HepG2 (cell line): ENCODE results near the gene TJP1. TPM values are rescaled to one million over a fixed set of nuclear protein-coding genes. Genes with fewer than 3 reads are reported as not detected.

Source experiments
- ATAC-seq: fragments of 200-7000 bp; cut with Tn5 transposase; 3 replicates; pipeline ENCODE4 v1.9.1; 2020; ENCODE audit warnings: mild to moderate bottlenecking, moderate library complexity
- BruUV-seq: library from RNA; stranded (reverse); fragments of 400-500 nt; replicated peaks from 2 replicates; lab custom pipeline; 2021; lab: Mats Ljungman, UMichigan
- CTCF ChIA-PET: fragments of 300-600 bp; formaldehyde crosslinking; extraction: SDS; loops from one replicate; lab custom pipeline; 2021; ENCODE audit warnings: low total read pairs, inconsistent platforms, low intra/inter-chr PET ratio; lab: Yijun Ruan, JAX
- POLR2A ChIA-PET: fragments of 350-600 bp; sonication (Branson Sonifier 250); formaldehyde crosslinking; loops from one replicate; lab custom pipeline; 2020; ENCODE audit warnings: antibody characterized with exemption, inconsistent platforms; lab: Yijun Ruan, JAX
- DNase-seq: peaks from one replicate; pipeline ENCODE4 v3.0.0-alpha.2; 2015; ENCODE audit warnings: low spot score
- FAIRE-seq: peaks from 3 replicates; lab custom pipeline; 2011; peaks lifted over from hg19 to GRCh38; lab: Jason Lieb, UNC
- H2AFZ ChIP-seq: one replicate; pipeline ENCODE4 v1.6.1; 2011; ENCODE audit warnings: low read length, inconsistent platforms
- H3K27ac ChIP-seq: fragments of 300-600 bp; 3 replicates; pipeline ENCODE4 v1.8.0; 2011; ENCODE audit warnings: mixed run types, mild to moderate bottlenecking, mixed read lengths, low read length, inconsistent platforms; ENCODE audit not compliant: insufficient read depth; ENCODE audit errors: extremely low read length
- H3K27me3 ChIP-seq, 2 experiments: fragments of 200-600 bp in 1 of 2; 2 replicates in 1 of 2; 3 replicates in 1 of 2; pipeline versions ENCODE4 v1.6.0 to v1.8.0; 2011; ENCODE audit warnings: low read length in 2 of 2, mild to moderate bottlenecking in 2 of 2, moderate library complexity in 2 of 2, inconsistent platforms in 1 of 2; ENCODE audit not compliant: insufficient read depth in 2 of 2, control insufficient read depth in 1 of 2
- H3K36me3 ChIP-seq, 2 experiments: fragments of 200-600 bp in 1 of 2; replicated peaks in 1 of 2; 2 replicates in 1 of 2; 3 replicates in 1 of 2; pipeline versions ENCODE4 v1.5.1 to v1.8.0; 2011; ENCODE audit warnings: low read length in 2 of 2, inconsistent platforms in 1 of 2; ENCODE audit not compliant: insufficient read depth in 2 of 2, control insufficient read depth in 1 of 2
- H3K4me1 ChIP-seq: 2 replicates; pipeline ENCODE4 v1.5.1; 2012; ENCODE audit warnings: low read length, inconsistent platforms; ENCODE audit not compliant: insufficient read depth
- H3K4me2 ChIP-seq: 2 replicates; pipeline ENCODE4 v1.6.0; 2011; ENCODE audit warnings: low read depth, low read length, inconsistent platforms
- H3K4me3 ChIP-seq, 3 experiments: fragments of 200-600 bp in 1 of 3; sonication (generic), shearing (Covaris generic) in 1 of 3; replicated peaks in 1 of 3; 2 replicates each; pipeline ENCODE4 v1.5.1; 2011 to 2016; ENCODE audit warnings: low read length in 3 of 3, inconsistent platforms in 2 of 3, low read depth in 2 of 3, mild to moderate bottlenecking in 2 of 3, control low read depth in 1 of 3, mixed read lengths in 1 of 3; ENCODE audit not compliant: insufficient read depth in 1 of 3
- H3K79me2 ChIP-seq: one replicate; pipeline ENCODE4 v1.6.1; 2011; ENCODE audit warnings: low read length, inconsistent platforms; ENCODE audit not compliant: insufficient read depth
- H3K9ac ChIP-seq: 2 replicates; pipeline ENCODE4 v1.6.0; 2011; ENCODE audit warnings: mild to moderate bottlenecking, low read depth, low read length, inconsistent platforms; ENCODE audit not compliant: insufficient read depth
- H3K9me3 ChIP-seq: 2 replicates; pipeline ENCODE4 v1.5.1; 2012; ENCODE audit warnings: mild to moderate bottlenecking, low read length
- H4K20me1 ChIP-seq: 2 replicates; pipeline ENCODE4 v1.6.0; 2011; ENCODE audit warnings: inconsistent platforms, mild to moderate bottlenecking, low read length, moderate library complexity; ENCODE audit not compliant: insufficient read depth
- FOSL2 ChIP-seq: sonication (generic); formaldehyde crosslinking; IDR thresholded peaks from 2 replicates; pipeline ENCODE4 v1.4.0; 2020; ENCODE audit warnings: missing genetic modification reagents
- HNF4G ChIP-seq, 2 experiments: sonication (generic) in 1 of 2; formaldehyde crosslinking in 1 of 2; IDR thresholded peaks; 2 replicates each; pipeline versions ENCODE4 v1.4.0 to v1.6.1; 2011 to 2020; ENCODE audit warnings: borderline replicate concordance in 2 of 2, low read depth in 2 of 2, mild to moderate bottlenecking in 2 of 2, low read length in 1 of 2, missing genetic modification reagents in 1 of 2, moderate library complexity in 1 of 2
- MEIS1 ChIP-seq: sonication (generic); formaldehyde crosslinking; IDR thresholded peaks from 2 replicates; pipeline ENCODE4 v1.9.0; 2021; ENCODE audit warnings: mild to moderate bottlenecking, missing genetic modification reagents, moderate library complexity, borderline replicate concordance
- NR3C1 ChIP-seq: sonication (generic); formaldehyde crosslinking; IDR thresholded peaks from 2 replicates; pipeline ENCODE4 v1.4.0; 2020; ENCODE audit warnings: missing genetic modification reagents
- SETDB1 ChIP-seq: sonication (generic); formaldehyde crosslinking; IDR thresholded peaks from 2 replicates; pipeline ENCODE4 v1.5.1; 2020; ENCODE audit warnings: missing genetic modification reagents, mild to moderate bottlenecking, borderline replicate concordance
- SMYD3 ChIP-seq: sonication (generic); formaldehyde crosslinking; IDR thresholded peaks from 2 replicates; pipeline ENCODE4 v1.8.1; 2023; ENCODE audit warnings: mild to moderate bottlenecking, missing genetic modification reagents
- ZBTB7B ChIP-seq: sonication (generic); formaldehyde crosslinking; IDR thresholded peaks from 2 replicates; pipeline ENCODE4 v1.4.0; 2020; ENCODE audit warnings: missing genetic modification reagents
- ZMYM4 ChIP-seq: sonication (generic); formaldehyde crosslinking; IDR thresholded peaks from 2 replicates; pipeline ENCODE4 v1.8.1; 2023; ENCODE audit warnings: mild to moderate bottlenecking, missing genetic modification reagents
- ZNF468 ChIP-seq: sonication (generic); formaldehyde crosslinking; IDR thresholded peaks from 2 replicates; pipeline ENCODE4 v1.8.0; 2022; ENCODE audit warnings: mild to moderate bottlenecking, moderate library complexity, missing genetic modification reagents
- ZNF510 ChIP-seq: sonication (generic); formaldehyde crosslinking; IDR thresholded peaks from 2 replicates; pipeline ENCODE4 v1.4.0; 2020; ENCODE audit warnings: low read depth, mild to moderate bottlenecking, missing genetic modification reagents
- ZNF7 ChIP-seq: IDR thresholded peaks from 2 replicates; pipeline ENCODE4 v1.6.1; 2016; ENCODE audit warnings: missing biosample characterization, missing genetic modification reagents
- WGBS: methylation state at CpG from one replicate; pipeline ENCODE4 v1.1.6; 2017; ENCODE audit warnings: low lambda C conversion rate; 5-methylcytosine and 5-hydroxymethylcytosine counted together
- in situ Hi-C: cut with HindIII; loops from 2 replicates; pipeline ENCODE4 v1.10.0; 2017; ENCODE audit warnings: low pct_unique_long_range_greater_than_20kb; ENCODE audit not compliant: extremely low pct_ligation_motif_present
- intact Hi-C: fragments of 100-400 bp; cut with micrococcal nuclease; formaldehyde crosslinking; loops from one replicate; pipeline ENCODE4 v1.10.0; 2022; ENCODE audit not compliant: unreplicated experiment
- polyA plus RNA-seq, 8 experiments: library from polyadenylated mRNA; depleted of rRNA in 3 of 8; stranded (reverse) in 7 of 8; unstranded in 1 of 8; fragments of >200 nt; fragmentation: Illumina TruSeq in 4 of 8; extraction: Trizol in 4 of 8; gene quantifications; 2 replicates each; pipeline versions ENCODE4 v1.2.1 to v1.2.3, GENCODE V29; 2011 to 2016; ENCODE audit warnings: low read depth in 4 of 8, missing spikeins in 1 of 8, mixed read lengths in 1 of 8; ENCODE audit not compliant: insufficient read depth in 1 of 8
- total RNA-seq, 5 experiments: library from RNA; depleted of rRNA; stranded (reverse); fragments of >200 nt; fragmentation: Illumina TruSeq; extraction: Trizol; gene quantifications; 2 replicates each; pipeline ENCODE4 v1.2.3, GENCODE V29; 2016; ENCODE audit warnings: low read depth in 1 of 5
- TF ChIP-seq, protein P1 (sequence below): sonication (generic); formaldehyde crosslinking; IDR thresholded peaks from 2 replicates; pipeline ENCODE4 v1.4.0; 2020; ENCODE audit warnings: mild to moderate bottlenecking, missing genetic modification reagents

Gene TJP1
- total and polyA plus RNA-seq, 2 of the 13 experiments (the other 11 are each of a cell fraction or from before 2014, with no cell fraction given), result 25.9 to 27.1 TPM

DNA sequence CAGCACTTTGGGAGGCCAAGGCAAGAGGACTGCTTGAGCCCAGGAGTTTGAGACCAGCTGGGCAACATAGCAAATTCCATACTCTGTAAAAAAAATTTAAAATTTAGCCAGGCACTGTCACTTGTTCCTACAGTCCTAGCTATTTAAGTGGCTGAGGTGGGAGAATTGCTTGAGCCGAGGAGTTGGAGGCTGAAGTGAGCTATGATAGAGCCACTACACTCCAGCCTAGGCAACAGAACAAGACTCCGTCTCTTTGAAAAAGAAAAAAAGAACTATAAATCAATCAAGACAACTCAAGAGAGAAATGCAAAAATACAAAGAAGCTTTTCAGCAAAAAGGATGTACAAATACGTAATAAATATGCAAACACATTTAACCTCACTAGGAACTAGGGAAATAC is 78.8 kb downstream of the TJP1 start:
- H3K9me3 ChIP-seq, result no peaks in the 10 kb centered on the region
- no peaks in the 10 kb centered on the region for H4K20me1 ChIP-seq
- CTCF ChIA-PET, result no interaction called here
- no peak for ATAC-seq
- H2AFZ ChIP-seq, result no peak overlapping the region
- no peaks in the 10 kb centered on the region for H3K79me2 ChIP-seq
- DNase-seq, result no peak
- no peaks in the 10 kb centered on the region for H3K4me1 ChIP-seq
- intact Hi-C loops (no loop called here), in situ Hi-C loops (no loop called here)
- peaks cover 4 to 9% of the 10 kb centered on the region in 2 experiments; a peak in 3 of 5 replicates for H3K36me3 ChIP-seq
- H3K4me2 ChIP-seq, result no peak overlapping the region
- FAIRE-seq, result no peak
- no peaks in the 10 kb centered on the region for H3K27me3 ChIP-seq
- BruUV-seq, result no TSS peak
- TF ChIP-seq FOSL2 (CRISPR knock-in tag) (no peak), ZNF7 (CRISPR knock-in tag) (no peak), SMYD3 (CRISPR knock-in tag) (no peak), MEIS1 (CRISPR knock-in tag) (no peak), ZNF510 (CRISPR knock-in tag) (no peak), SETDB1 (CRISPR knock-in tag) (no peak), NR3C1 (CRISPR knock-in tag) (no peak), HNF4G (IDR thresholded peaks at IDR 0.05; ENCODE audit: borderline replicate concordance, low read depth, low read length) (no peak), HNF4G (CRISPR knock-in tag; IDR thresholded peaks at IDR 0.05; ENCODE audit: borderline replicate concordance, low read depth) (no peak), ZBTB7B (CRISPR knock-in tag) (no peak), ZMYM4 (CRISPR knock-in tag) (no peak), ZNF468 (CRISPR knock-in tag) (no peak)
- TF ChIP-seq, protein P1, sequence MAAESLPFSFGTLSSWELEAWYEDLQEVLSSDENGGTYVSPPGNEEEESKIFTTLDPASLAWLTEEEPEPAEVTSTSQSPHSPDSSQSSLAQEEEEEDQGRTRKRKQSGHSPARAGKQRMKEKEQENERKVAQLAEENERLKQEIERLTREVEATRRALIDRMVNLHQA, result no peak
- no peak overlapping the region for H3K4me3 ChIP-seq
- H3K27ac ChIP-seq, result no peak overlapping the region
- POLR2A ChIA-PET, result no interaction called here
- H3K9ac ChIP-seq, result no peak overlapping the region
- WGBS, result 98% methylated on average over 3 of the region's 3 CpGs
